ENCODE results near the gene SLC66A2. TPM values are rescaled to one million over a fixed set of nuclear protein-coding genes. Genes with fewer than 3 reads are reported as not detected.

The SLC66A2 gene
- total and polyA plus RNA-seq, 10 of the 15 experiments (the other 5 are each of a cell fraction or from before 2014, with no cell fraction given): 0.69 to 42.5 (median 14.8) TPM

DNA sequence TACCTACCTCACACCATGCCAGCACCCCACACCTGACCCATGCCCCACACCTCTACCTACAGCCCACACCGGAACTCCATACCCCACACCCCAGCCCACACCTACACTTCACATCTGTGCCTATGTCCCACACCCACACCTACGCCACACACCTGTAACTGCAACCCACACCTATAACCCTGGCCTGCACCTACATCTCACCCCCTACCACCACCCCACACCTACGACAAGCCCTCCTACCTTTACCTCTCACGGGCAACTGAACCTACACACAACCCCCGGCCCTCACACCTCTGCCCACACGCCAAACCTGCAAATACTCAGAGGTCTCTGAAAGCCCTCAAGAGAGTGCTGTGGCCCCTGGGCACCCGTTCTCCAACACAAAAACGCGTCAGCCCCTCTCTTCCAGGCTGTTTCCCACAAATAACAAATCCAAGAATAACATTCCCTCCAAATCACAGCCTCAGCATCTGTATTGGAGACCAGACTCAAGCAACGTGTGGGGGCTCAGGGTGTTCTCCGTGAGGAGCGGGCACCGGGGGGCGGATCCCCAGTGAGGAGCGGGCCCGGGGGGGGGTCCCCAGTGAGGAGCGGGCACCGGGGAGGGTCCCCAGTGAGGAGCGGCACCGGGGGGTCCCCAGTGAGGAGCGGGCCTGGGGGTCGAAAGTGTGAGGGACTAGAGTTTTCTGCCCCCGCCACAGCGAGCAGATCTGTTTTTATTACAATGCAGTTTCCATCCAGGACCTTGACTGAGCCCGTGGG lies 33.4 kb downstream of the SLC66A2 start:
- Histone ChIP-seq H3K36me3 (ENCODE audit: control insufficient read depth in 2 of 2, insufficient read depth in 2 of 2, low read length in 1 of 2) (peaks cover 0 to 23% of the 10 kb centered on the region in 2 experiments; a peak in 3 of 4 replicates), H2AFZ (ENCODE audit: control insufficient read depth, low read depth, low read length) (no peak overlapping the region), H3K4me3 (no peak overlapping the region), H3K27ac (ENCODE audit: control insufficient read depth, insufficient read depth) (no peak overlapping the region), H3K27me3 (replicated peaks in 1 of 2; ENCODE audit: control insufficient read depth in 2 of 2, insufficient read depth in 2 of 2, low read length in 1 of 2) (no peaks in the 10 kb centered on the region), H3K79me2 (ENCODE audit: control insufficient read depth, insufficient read depth, low read length) (no peaks in the 10 kb centered on the region), H3K4me1 (ENCODE audit: control insufficient read depth, insufficient read depth, low read length) (no peaks in the 10 kb centered on the region), H4K20me1 (ENCODE audit: control insufficient read depth, insufficient read depth) (no peaks in the 10 kb centered on the region), H3K9ac (ENCODE audit: control insufficient read depth, insufficient read depth, low read length) (no peak overlapping the region), H3K4me2 (ENCODE audit: control insufficient read depth, insufficient read depth) (no peak overlapping the region), H3K9me3 (replicated peaks; ENCODE audit: control insufficient read depth, insufficient read depth, low read length) (peaks cover 5% of the 10 kb centered on the region; the same call in 1 of the 3 replicates)
- ChIA-PET CTCF (no interaction called here), SMC1A (ENCODE audit: uncharacterized antibody, unreplicated experiment) (no interaction called here), RAD21 (ENCODE audit: unreplicated experiment) (no interaction called here), POLR2A (no interaction called here)
- no TSS peak for BruUV-seq (replicated peaks)
- DNase-seq (ENCODE audit: low read depth, low spot score): no peak
- no peak for ATAC-seq
- in situ Hi-C loops (cut with MboI) (no loop called here), intact Hi-C loops (cut with micrococcal nuclease; ENCODE audit: unreplicated experiment) (no loop called here)
- FAIRE-seq: no peak
- TF ChIP-seq TAF1 (IDR thresholded peaks at IDR 0.05; ENCODE audit: borderline replicate concordance, low read depth, low read length) (no peak), TBL1XR1 (IDR thresholded peaks at IDR 0.05; ENCODE audit: low read depth, low read length) (no peak), CEBPB (IDR thresholded peaks at IDR 0.05; ENCODE audit: borderline replicate concordance in 1 of 2, low read depth in 2 of 2, low read length in 2 of 2) (no peak), RB1 (IDR thresholded peaks at IDR 0.05; ENCODE audit: borderline replicate concordance) (no peak)
- 96% methylated on average over 23 of the region's 25 CpGs for WGBS (ENCODE audit: insufficient coverage, insufficient replicate concordance, low lambda C conversion rate, missing lambda C conversion rate)

DNA sequence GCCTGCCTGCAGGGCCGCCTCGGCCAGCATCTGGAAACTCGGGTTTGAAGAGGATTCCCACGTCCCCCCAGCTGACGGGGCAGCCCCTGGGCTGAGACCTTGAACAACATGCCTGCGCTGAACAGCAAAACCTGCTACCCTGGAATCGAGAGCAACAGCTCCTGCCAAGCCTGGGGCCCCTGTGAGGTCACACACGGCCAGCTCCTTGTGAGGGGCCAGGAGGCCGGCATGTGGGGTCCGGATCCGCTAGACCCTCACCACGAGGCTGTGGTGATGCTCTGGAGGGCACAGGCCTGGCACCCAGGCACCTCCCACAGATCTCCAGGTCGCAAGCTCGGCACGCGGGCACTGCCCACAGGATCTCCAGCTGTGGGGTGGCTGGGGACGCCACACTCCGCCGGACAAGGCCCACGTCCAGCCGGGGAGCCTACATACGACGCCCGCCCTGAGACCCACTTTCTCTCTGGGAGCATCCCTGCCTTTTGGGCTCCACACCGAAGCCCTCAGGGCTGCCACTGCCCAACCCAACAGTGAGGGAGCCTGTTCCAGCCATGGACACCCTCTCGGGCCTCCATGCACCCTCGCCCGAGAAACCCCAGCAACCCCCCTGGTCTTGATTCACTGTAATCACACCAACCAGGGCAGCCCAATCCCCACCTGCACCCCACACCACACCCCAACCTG lies 34.1 kb downstream of the SLC66A2 start:
- Histone ChIP-seq H3K9me3 (replicated peaks; ENCODE audit: control insufficient read depth, insufficient read depth, low read length) (peaks cover 5% of the 10 kb centered on the region; the same call in 1 of the 3 replicates), H3K4me3 (no peak overlapping the region), H3K4me2 (ENCODE audit: control insufficient read depth, insufficient read depth) (no peak overlapping the region), H3K4me1 (ENCODE audit: control insufficient read depth, insufficient read depth, low read length) (no peaks in the 10 kb centered on the region), H3K79me2 (ENCODE audit: control insufficient read depth, insufficient read depth, low read length) (no peaks in the 10 kb centered on the region), H3K27ac (ENCODE audit: control insufficient read depth, insufficient read depth) (no peak overlapping the region), H2AFZ (ENCODE audit: control insufficient read depth, low read depth, low read length) (no peak overlapping the region), H3K27me3 (replicated peaks in 1 of 2; ENCODE audit: control insufficient read depth in 2 of 2, insufficient read depth in 2 of 2, low read length in 1 of 2) (no peaks in the 10 kb centered on the region), H3K36me3 (ENCODE audit: control insufficient read depth in 2 of 2, insufficient read depth in 2 of 2, low read length in 1 of 2) (peaks cover 0 to 23% of the 10 kb centered on the region in 2 experiments; a peak in 3 of 4 replicates), H3K9ac (ENCODE audit: control insufficient read depth, insufficient read depth, low read length) (no peak overlapping the region), H4K20me1 (ENCODE audit: control insufficient read depth, insufficient read depth) (no peaks in the 10 kb centered on the region)
- in situ Hi-C loops (cut with MboI) (no loop called here), intact Hi-C loops (cut with micrococcal nuclease; ENCODE audit: unreplicated experiment) (no loop called here)
- POLR2A ChIA-PET: no interaction called here
- CTCF ChIA-PET: no interaction called here
- no peak for DNase-seq (ENCODE audit: low read depth, low spot score)
- WGBS (ENCODE audit: insufficient coverage, insufficient replicate concordance, low lambda C conversion rate, missing lambda C conversion rate): 96% methylated on average over 28 of the region's 28 CpGs
- SMC1A ChIA-PET (ENCODE audit: uncharacterized antibody, unreplicated experiment): no interaction called here
- no TSS peak for BruUV-seq (replicated peaks)
- TF ChIP-seq TCF3 (IDR thresholded peaks at IDR 0.05; ENCODE audit: borderline replicate concordance, insufficient read depth, low read depth, low read length) (no peak), JUND (IDR thresholded peaks at IDR 0.05; ENCODE audit: low read depth, low read length) (no peak), FOXK2 (IDR thresholded peaks at IDR 0.05) (no peak), BRCA1 (IDR thresholded peaks at IDR 0.05; ENCODE audit: low read depth, low read length) (no peak), PAX8 (IDR thresholded peaks at IDR 0.05) (no peak), ZZZ3 (IDR thresholded peaks at IDR 0.05; ENCODE audit: control insufficient read depth, insufficient read length, low read depth) (no peak), KAT2A (conservative IDR thresholded peaks at IDR 0.05; ENCODE audit: control insufficient read depth, low read depth, low read length) (no peak), RELA (IDR thresholded peaks at IDR 0.05; ENCODE audit: borderline replicate concordance, partially characterized antibody) (no peak), SREBF1 (IDR thresholded peaks at IDR 0.05; ENCODE audit: low read length) (no peak)
- TF ChIP-seq, protein P1, sequence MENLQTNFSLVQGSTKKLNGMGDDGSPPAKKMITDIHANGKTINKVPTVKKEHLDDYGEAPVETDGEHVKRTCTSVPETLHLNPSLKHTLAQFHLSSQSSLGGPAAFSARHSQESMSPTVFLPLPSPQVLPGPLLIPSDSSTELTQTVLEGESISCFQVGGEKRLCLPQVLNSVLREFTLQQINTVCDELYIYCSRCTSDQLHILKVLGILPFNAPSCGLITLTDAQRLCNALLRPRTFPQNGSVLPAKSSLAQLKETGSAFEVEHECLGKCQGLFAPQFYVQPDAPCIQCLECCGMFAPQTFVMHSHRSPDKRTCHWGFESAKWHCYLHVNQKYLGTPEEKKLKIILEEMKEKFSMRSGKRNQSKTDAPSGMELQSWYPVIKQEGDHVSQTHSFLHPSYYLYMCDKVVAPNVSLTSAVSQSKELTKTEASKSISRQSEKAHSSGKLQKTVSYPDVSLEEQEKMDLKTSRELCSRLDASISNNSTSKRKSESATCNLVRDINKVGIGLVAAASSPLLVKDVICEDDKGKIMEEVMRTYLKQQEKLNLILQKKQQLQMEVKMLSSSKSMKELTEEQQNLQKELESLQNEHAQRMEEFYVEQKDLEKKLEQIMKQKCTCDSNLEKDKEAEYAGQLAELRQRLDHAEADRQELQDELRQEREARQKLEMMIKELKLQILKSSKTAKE (IDR thresholded peaks at IDR 0.05; ENCODE audit: low read depth, poor library complexity, severe bottlenecking): no peak
- FAIRE-seq: no peak
- ATAC-seq: no peak
- RAD21 ChIA-PET (ENCODE audit: unreplicated experiment): no interaction called here

All from GM12878 (cell line).